HG02840 (cell line): ENCODE measurements around the gene COPZ1.

ENCODE experiments used
- ATAC-seq: cut with Tn5 transposase; IDR thresholded peaks from one replicate; pipeline ENCODE4 v1.9.1; 2021; ENCODE audit warnings: mild to moderate bottlenecking, moderate library complexity, moderate number of reproducible peaks; ENCODE audit not compliant: unreplicated experiment, low FRiP score

The COPZ1 gene

DNA sequence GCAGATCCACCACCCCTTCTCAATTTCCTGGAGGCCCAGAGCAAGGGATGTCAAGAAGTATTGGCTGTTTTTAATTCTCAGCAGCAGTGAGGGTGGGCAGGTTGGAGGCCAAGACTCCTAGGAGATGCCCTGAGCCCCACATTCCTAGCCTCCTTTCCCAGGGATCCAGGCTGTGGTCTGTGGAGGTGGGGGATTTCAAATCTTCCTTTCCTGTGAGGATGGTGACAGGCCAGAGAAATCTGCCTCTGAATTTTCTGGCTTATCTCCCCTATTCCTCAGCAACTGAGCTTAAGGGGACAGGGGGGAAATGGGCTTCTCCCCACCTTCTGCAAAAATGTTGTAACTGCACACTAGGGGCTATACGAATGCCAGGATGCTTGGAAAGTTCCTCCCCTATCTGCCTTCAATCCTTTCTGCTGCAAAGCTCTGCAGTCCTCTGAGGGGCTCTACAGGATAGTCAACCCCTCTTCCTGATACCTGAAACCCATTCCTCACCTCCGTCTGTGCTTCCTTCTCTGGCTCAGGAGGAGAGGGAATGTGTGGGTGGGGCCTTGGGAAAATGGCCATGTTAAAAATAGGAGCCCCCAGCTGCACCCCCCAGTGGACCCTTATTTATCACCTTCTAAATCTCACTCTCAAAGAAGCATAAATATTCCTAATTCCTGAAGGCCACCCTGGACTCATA is 32.7 kb downstream of the COPZ1 start:
- ATAC-seq = no peak

DNA sequence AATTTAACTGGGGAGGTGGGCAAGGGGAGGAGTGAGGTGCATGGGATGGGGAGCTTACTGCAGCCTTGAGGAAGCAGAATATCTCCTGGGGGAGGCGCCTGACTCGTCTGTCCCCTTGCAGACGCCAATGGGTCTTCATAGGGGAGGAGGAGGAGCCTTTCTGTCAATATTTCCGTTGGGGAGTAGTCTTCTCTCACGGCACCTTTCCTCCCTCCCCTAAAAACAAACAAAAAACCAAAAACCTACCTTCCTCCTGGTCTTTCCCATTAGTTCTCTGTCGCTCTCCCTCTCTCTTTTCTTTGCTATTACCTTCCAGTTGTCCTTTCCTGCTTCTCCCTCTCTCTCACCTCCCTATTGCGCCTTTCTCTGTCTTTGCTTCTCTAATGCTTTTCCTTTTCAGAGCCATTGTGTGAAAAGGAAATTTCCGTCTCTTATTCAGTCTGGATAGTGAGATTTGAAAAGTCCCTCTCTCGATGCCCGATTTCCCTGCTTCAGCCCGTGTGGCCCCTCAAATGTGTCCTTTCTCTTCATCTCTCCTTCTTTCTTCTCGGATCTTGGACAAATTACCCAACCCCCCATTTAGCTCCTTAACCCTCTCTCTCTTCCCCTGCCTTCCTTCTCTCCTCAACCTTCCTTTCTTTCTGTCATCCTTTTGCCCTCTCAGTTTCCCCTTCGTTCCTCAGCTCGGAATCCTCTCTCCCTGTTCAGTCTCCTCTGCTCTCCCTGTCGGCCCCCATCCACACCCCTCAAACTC is 33.4 kb downstream of the COPZ1 start:
- no peak for ATAC-seq

DNA sequence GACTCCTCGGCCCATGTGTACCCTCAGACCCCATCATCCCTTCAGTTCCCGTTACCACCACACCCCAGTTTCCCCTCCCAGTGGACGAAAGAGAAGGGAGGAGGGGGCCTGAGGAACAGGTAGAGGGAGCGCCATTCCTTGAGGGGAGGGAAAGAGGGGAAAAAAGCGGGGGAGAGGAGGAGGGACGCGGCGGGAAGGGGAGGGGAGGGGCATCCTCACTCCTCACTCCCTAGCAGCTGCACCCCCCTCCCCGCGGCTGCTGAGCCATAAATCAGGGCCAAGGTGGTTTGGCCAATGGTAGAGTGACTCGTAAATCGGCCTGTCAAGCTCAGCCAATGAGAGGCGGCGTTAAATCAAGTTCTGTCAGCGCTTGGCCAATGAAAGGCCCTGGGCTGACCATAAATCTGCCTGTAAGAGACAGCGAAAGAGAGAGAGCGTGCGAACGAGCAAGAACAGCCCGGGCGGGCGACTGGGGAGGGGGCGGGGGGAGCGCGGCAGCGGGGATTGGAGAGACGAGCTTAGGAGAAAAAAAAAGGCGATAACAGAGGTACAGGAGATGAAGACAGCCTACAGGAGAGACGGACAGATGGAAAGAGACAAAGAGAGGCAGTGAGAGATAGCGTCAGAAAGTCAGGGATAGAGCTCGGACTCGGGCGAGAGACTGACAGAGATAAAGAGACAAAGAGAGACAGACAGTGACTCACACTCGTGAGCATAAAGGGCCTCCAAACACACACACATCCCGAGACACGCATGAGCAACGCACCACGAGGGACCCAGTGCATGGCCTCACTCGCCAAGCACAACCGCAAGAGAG is 34.2 kb downstream of the COPZ1 start:
- peak; percentile 99 for ATAC-seq

DNA sequence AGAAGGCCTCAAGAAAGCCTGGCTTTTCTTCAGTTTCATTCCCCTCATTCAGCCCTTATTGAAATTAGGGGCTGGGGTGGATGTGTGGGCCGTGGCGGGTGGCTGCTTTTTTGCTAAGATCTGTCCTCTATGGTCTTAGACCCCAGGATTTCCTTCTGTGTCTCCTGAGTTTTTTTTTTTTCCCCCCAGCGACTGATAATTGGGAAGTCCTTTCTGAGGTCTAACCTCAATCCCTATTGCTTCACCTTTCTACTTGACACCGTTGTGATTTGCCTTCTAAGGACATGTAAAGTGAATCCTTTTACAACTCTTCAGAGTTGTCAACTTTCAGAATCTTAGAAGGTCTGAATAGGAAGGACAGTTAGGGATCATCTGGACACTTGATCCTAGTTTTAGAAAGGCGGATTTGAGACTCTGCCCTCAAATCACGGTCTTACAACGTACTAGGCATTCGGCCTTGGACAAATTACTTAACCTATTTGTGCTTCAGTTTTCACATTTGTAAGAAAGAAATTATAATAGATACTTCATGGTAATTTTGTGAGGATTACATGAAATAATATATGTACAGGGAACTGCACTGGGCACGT is 34.9 kb downstream of the COPZ1 start:
- ATAC-seq = no peak

DNA sequence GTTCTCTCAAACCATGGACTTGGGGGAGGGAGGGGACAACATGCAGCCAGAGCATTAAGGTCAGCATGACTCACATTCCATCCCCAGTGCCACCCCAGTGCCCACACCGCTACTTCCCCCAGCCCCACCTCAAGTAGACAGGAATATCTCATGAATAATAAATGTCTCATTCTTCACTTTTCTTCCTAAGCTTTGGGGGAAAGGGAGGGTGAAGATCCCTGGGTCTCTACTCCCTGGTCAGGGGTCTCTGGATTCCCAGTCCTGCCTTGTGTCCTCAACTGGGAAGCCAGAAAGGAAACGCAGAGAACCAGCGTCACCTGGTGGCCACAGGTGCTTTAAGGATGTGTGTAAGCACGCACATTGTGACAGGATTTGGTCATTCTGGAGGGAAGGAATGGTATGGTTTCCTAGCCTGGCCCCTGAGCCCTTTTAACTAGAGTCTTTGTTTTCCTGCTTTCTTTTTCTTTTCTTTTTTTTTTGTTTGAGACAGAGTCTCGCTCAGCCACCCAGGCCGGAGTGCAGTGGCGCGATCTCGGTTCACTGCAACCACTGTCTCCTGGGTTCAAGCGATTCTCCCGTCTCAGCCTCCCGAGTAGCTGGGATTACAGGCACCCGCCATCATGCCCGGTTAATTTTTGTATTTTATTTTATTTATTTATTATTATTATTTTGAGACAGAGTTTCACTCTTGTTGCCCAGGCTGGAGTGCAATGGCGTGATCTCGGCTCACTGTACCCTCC is 36.0 kb downstream of the COPZ1 start:
- no peak for ATAC-seq

DNA sequence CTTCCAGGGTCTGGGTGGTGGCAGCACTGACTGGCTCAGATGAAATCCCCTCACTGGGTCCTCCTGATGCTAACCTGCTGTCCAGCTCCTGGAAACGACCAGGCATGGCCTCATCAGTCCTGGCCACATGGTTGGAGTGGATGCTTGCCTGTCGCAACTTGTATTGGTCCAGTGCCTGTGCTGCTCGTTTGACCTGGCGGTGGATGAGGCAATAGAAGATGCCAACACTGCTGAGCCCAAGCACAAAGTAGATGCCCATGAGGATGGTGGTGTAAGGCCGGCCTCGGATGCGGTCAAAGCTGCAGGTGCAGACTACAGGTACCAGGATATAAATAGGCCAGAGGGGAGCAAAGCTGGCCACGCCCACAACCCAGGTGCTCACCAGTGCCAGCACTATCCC is 38.1 kb downstream of the COPZ1 start:
- ATAC-seq = no peak

DNA sequence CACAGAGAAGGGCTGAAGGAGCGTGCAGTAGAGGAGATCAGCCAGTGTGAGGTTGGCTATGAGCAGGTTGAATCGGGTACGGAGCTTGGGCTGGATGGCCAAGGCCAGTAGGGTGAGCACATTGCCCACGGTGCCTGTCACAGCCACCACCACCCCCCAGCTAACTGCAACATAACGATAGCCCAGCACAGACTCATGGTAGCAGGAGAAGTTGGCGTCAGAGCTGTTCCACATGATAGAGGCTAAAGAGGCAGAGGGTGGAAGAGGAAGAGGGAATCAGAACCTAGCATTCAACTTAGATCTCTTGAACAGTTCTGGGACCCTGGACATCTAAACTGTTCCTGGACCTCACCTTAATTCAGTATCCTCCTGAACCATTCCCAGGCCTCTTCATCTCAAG is 38.7 kb downstream of the COPZ1 start:
- no peak for ATAC-seq

DNA sequence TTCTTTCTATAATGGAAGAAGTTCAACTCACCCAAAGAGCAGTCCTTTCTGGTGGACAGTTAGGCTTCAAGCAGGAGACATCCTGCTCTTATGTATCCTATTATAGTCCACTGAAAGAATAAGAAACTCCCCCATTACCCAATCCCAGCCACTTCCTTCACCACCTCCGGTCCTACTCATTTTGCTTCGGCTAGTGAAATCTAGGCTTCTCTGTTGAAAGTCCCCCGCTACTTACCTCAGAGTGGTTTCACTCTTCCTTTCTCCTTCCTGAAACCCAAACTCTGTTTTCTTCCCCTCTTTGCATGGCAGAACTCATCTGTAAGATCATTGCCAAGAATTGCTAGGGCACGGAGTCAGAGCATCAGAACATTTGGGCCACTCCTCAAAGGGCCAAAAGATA is 39.5 kb downstream of the COPZ1 start, which contains the start of gene GPR84:
GPR84 (minus strand) TSS at position 74 of the 400 bp plus-strand sequence. CDS start 635 bp downstream, outside the sequence.
- no peak for ATAC-seq

DNA sequence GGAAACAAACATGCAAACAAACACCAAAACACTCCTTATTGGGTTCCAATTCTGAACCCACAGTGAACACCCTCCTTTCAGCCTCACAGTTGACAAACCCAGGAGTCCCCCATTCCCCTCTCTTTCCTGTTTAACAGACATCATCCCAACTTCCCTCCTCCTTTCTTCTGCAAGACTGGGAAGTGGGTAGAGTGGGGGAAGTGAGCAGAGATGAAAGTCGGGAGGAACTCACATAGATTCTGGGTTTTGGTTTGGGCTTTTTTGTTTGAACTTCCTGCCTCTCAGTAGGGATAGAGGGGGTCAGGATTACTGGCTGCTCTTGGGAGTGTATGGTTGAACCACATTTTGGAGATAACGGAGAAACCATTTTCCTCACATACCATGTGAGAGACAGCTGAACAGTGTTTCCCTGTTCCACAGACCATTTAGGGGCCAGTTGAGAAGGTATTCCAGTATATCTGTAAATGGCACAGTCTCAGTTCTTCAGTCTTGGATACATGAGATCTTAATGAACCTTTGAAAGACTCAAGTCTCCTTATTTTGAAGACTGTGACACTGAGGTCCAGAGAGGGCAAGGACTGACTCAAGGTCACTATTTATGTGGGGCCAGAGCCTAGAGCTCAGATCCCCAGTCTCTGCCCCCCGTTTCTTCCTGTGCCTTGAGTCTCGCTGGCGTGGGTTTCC is 43.2 kb downstream of the COPZ1 start:
- no peak for ATAC-seq

DNA sequence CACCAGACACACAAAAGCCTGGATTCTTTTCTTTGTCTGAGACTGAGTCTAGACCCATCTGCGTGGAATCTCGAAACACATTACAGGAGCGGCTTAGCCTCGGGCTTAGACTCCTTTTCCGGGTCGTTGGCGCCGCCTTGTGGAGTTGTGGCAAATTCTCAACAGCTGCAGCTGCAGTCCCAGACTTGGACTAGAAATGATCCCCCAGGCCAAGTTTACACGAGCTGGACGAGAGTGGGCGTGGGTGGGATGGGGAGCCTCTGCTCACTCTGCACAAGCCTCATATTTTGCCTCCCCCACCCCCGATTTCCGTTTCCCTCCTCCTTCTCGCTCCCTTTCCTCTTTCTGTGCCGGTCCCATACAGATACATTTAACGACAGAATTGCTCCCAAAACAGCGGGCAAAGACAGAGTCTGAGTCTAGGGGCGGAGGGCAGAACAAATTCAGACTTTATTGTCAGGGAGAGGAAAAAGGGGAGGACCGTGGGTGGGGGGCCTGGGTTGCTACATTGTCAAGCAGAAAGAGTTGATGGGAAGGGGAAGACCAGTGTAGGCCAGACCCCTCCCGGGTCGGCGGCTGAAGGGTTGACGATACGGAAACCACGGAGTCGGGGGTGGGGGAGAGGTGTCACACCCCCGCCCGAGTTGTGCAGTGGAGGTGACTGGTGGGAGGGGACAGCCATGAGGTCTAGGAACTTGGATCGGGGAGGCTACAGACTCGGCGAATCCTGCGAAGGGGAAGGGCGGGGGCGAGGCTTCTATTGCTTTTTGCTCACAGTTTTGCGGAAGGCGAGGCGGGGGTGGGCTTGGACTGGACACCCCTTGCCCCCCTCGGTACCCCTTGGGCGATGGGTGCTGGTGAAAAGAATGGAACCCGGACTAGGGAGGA is 44.0 kb downstream of the COPZ1 start:
- peak; percentile 67 for ATAC-seq

DNA sequence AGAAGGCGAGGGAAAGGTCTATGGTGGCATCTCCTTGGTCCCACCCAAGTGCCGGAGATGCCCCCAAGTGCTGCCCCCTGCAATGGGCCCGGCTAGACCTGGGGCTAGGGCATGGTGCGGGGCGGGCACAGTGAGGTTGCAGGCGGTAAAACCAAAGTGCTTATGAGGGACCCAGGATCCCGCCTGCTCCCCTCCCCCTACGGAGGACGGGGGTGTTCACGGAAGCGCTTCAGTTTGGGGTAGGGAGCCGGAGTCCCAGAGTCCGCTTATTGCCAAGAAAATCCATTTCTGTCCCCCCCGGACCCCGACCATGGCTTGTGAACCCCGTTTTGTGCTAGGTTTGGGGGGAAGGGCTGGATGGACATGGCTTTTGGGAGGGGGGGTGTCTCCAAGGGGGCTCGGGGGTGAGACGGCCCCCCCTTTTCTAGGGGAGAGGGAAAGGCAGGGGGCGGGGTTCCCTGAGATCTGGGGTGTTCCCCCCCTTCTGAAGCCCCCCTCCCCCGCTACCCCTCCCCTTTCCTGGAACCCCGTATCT is 44.7 kb downstream of the COPZ1 start:
- no peak for ATAC-seq

DNA sequence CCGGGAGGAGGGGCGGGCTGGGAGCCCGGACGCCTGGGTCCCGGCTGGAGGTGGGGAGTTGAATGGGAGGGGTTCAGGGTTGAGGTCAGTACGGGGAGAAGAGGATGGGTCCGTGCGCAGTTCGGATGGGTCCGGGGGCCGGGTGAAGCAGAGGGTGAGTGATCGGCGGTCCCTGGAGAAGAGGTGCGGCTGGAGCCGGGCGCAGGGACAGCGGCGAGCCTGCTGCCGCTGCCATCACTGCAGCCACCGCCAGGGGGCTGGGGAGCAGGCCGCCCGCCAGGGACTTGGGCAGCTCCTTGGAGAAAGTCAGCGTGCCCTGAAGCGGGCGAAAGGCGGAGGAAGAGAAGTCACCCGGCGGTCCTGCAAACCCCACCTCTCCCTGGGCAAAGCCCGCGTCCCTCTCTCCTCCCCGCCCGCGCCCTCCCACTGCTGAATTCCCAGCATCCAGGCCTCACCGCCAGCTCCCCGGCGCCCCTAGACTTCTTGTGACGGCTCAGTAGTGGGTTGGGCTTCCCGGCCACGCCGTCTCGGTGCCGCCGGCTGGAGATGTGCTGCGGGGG is 45.3 kb downstream of the COPZ1 start:
- no peak for ATAC-seq

DNA sequence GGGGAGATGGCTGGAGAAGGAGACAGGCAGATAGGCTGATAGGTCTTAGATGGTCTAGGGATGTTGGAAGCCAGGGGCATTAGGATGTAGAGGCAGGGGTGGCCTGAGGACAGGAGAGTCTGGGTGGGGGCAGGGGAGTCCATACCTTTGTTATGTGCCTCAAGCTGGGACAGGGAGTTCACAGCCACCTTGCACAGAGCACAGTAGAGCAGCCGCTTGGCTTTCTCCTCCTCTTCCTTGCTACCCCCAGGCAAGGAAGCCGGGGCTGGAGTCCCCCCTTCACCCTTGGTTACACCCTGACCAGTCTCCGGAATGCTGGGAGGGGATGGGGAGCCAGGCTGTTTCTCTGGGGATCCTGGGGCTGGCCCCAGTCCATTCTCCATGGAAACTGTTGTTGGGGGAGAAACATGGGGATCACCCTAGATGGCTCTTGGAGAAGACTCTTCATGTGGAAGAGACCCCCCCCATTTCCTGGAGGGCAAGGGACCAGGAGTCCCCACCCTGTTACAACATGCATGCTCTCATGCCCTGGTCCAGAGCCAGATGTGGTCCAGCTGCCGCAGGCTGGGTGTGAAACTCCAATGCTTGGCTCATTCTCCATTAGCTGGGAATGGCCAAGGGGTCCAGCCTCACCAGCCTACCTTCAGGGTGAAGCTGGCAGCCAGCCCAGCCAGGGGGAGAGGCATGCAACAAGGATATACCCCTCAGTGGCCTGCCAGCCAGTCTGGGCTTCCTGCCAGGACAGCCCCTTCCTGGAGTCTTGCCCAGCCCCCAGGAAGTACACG is 46.6 kb downstream of the COPZ1 start:
- no peak for ATAC-seq

DNA sequence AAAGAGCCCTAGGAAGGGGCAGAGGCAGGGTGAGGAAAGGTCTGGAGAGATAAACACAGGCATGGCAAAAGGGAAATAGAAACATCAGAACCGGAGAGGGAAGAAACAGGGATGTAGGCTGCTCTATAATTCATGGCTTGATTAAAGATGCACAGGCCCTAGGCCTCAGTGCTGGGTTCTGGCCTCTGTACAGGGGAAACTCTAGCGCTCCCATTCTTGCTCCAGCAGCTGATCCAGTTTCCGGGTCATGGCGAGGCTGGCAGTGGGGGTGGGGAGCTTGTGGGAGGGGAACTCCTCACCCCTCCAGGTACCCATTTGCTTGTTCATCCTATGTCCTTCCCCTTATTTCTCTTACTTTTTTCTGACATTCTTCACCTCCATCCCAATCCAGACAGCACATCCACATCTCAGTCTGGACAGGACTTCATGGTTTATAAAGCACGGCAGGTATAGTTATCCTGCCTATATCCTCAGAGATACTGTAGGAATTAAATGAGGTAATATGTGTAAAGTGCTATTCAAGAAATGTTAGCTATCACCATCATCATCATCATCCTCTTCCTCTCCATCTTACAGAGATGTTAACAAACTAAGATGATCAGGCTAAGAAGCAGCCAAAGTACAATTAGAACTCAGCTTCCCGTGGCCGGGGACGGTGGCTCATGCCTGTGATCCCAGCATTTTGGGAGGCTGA is 47.3 kb downstream of the COPZ1 start:
- no peak for ATAC-seq

DNA sequence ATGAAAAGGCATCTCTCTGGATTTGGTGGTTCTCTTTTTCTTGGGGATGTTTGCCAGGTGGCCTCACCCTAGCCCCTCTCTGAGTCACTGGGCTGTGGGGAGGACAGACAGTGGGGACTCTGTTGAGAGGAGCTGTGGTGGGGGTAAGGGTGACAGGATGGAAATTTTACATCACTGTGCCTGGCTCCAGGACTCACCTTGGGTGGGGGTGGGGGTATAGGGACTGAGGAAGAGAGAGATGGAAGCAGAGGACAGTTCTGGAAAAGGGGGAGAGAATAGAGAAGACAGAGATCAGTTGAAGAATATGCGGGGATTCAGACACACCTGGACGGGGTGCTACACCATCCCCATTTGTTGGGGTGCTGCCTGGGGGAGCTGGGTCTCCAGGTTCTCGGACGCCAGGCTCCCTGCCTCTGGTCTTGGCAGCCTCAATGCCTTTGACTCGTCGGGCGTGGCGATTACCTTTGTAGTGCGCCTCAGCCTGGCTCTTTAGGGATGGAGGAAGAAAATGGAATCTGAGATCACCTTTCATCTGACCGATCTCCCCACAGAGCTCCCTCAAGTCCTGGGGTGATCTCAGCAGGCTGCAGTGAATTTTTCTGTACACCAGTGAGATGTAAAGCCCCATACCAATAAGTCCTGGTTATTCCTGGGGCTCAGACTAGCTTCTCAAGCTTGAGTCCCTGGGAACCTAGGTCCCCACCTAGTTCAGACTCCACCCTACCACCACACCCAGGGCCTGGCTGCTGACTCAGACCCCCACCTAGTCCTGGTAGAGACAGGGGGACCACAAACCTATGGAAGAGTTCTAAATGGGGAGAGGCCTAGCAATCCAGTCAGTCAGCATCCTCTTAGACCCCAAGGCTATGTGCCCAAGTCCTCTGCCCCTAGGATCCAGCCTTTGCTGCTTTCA is 49.0 kb downstream of the COPZ1 start:
- ATAC-seq = no peak
